ENCODE measurements around the gene SCN2B.

SCN2B gene

GRCh38 chr11:118139578-118139977 lies 36.9 kb downstream of the SCN2B start:
- in situ Hi-C loops (cut with HindIII; ENCODE audit: low sequenced_read_pairs): no loop called here
- H3K4me3 ChIP-seq (ENCODE audit: low read depth, low read length): no peak overlapping the region
- no peak for TF ChIP-seq CTCF (IDR thresholded peaks at IDR 0.05; ENCODE audit: low read depth, low read length, missing control alignments)
- DNase-seq (ENCODE audit: low read depth): no peak

DNA sequence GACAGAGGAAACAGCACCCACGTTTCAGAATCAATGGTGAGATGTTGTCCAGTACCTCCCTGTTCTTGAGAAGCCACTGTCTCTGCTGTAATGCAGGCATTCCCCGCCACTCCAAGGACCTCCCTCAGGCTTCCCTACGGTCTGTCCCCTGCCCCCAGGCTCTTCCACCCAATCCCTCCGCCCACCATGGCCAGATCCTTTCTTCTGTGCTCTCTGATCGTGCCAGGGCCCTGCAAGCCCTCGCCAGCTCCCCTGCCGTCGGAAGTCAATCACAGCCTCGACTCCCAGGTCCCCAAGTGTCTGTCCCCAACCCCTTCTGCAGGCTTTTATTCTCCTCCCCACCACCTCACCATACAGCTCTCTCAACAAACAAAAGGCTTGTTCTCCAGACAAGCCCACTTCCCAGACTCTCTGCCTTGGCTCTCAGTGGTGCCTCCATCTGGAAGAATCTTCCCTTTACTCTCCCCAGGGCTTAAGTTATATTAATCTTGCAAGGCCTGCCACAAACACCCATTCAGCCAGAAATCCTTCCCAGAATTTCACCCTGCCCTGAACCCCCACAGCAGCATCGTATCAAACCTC lies 37.5 kb downstream of the SCN2B start:
- in situ Hi-C loops (cut with HindIII; ENCODE audit: low sequenced_read_pairs): no loop called here

DNA sequence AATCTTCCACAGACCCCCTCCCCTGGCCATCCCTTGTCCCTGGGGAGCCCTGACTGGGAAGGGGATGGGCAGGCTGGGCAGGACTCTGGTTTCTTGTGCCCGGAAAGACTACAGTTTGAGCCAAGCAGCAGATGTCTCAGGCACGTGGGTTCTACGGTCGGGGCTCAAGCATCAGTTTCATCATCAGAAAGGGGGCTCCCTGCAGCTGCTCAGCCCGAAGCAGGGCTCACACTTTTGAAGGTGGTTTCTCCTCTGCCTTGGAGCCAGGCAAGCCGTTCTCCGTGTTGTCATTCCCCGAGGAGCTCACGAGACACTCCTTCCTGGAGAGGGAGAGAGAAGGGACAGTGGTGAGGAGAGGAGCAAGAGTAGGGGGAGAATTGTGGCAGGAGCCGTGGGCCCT lies 39.6 kb downstream of the SCN2B start:
- no peak for TF ChIP-seq CTCF (IDR thresholded peaks at IDR 0.05; ENCODE audit: low read depth, low read length, missing control alignments)
- DNase-seq (ENCODE audit: low read depth): no peak
- in situ Hi-C loops (cut with HindIII; ENCODE audit: low sequenced_read_pairs): no loop called here
- H3K4me3 ChIP-seq (ENCODE audit: low read depth, low read length): no peak overlapping the region

More for the DNA sequence above, 37.5 kb downstream of the SCN2B start:
- no peak for TF ChIP-seq CTCF (IDR thresholded peaks at IDR 0.05; ENCODE audit: low read depth, low read length, missing control alignments)
- DNase-seq (ENCODE audit: low read depth): no peak
- H3K4me3 ChIP-seq (ENCODE audit: low read depth, low read length): no peak overlapping the region

GRCh38 chr11:118136341-118136740 lies 40.1 kb downstream of the SCN2B start:
- DNase-seq (ENCODE audit: low read depth): no peak
- H3K4me3 ChIP-seq (ENCODE audit: low read depth, low read length): no peak overlapping the region
- in situ Hi-C loops (cut with HindIII; ENCODE audit: low sequenced_read_pairs): no loop called here
- TF ChIP-seq CTCF (IDR thresholded peaks at IDR 0.05; ENCODE audit: low read depth, low read length, missing control alignments): no peak

GRCh38 chr11:118135796-118136165 lies 40.7 kb downstream of the SCN2B start:
- in situ Hi-C loops (cut with HindIII; ENCODE audit: low sequenced_read_pairs): no loop called here
- no peak overlapping the region for H3K4me3 ChIP-seq (ENCODE audit: low read depth, low read length)
- DNase-seq (ENCODE audit: low read depth): no peak
- TF ChIP-seq CTCF (IDR thresholded peaks at IDR 0.05; ENCODE audit: low read depth, low read length, missing control alignments): no peak

DNA sequence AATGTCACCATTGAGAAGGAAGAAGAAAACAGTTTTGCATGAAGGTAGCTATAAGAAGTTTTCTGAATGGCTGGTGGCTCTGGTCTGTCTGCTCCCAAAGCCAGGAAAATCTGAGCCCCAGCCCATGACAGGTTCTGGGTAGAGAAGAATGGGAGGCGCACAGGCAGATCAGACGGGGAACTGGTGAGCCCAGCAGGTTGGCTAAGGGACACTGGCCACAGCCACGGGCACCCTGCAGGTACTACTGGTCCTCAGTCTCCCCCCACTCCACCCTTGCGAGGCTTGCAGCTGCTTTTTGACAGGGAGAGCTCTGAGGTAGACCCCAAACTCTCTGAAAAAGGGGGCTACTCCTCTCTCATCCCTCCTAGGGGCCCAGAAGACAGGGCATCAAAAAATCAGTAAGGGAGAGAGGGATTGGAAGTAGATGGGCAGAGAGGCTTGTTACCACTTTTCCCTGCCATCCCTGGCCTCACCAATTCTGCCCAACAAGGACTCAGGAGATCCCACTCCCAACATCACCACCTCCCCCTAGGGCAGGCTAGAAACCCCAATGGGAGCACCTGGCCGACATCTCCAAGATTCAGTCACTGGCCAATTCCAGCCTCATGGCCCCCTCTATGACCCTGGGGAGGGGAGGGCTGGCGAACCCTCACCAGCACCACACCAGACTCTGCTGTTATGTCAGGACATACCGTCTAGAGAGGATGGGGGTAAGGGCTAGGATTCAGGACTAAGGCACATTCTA lies 41.2 kb downstream of the SCN2B start:
- no peak for DNase-seq (ENCODE audit: low read depth)
- TF ChIP-seq CTCF (IDR thresholded peaks at IDR 0.05; ENCODE audit: low read depth, low read length, missing control alignments): no peak
- in situ Hi-C loops (cut with HindIII; ENCODE audit: low sequenced_read_pairs): no loop called here

More for the DNA sequence above, 41.2 kb downstream of the SCN2B start:
- H3K4me3 ChIP-seq (ENCODE audit: low read depth, low read length): no peak overlapping the region

Data from astrocyte of the cerebellum (primary cell).